HK-2 (cell line): ENCODE results near the gene STK25.
"Not testable (repeated sequence)": the region's sequence is repeated elsewhere in the genome, so short reads cannot be mapped to it uniquely, and the experiment has no call there.

Experiments
- DNase-seq: peaks from one replicate; pipeline ENCODE4 v3.0.0-alpha.2; 2018; ENCODE audit not compliant: unreplicated experiment

The STK25 gene

DNA sequence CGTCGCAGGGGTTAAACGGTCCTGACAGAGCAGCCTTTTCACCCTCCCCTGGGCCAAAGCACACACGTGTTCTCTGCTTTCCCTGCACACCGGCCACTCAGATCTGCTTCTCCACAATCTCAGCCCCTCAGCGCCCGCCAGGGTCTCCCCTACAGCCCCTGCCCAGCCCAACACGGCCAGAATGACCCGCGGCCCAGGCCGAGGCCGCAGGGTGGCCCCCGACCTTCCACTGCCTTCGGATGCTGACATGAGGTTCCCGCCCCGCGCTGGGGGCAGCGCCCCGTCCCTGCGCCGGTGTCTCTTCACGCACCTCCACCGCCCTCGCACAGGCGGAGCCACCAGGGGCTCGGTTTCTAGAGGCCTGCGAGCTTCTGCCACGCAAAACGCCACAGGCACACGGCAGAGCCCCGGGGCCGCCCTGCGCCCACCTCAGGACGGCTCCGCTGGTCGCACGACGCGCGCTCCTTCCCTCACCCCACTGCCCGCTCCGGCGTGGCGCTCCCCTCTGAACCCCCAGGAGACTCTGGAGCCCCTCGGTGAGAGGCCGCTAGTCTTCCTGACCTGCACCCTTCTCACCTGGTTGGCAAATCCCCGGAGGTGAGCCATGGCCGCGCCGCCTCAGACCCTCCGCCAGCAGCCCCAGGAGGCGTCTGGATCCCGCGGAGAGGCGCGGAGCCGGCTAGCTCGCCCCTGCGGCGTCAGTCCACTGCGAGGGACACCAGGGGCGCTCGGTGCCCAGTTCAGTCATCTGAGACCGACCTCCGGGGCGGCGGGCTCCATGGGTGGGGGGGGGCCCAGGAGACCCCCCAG lies 749 bp downstream of the STK25 start:
- peak; percentile 66 for DNase-seq

DNA sequence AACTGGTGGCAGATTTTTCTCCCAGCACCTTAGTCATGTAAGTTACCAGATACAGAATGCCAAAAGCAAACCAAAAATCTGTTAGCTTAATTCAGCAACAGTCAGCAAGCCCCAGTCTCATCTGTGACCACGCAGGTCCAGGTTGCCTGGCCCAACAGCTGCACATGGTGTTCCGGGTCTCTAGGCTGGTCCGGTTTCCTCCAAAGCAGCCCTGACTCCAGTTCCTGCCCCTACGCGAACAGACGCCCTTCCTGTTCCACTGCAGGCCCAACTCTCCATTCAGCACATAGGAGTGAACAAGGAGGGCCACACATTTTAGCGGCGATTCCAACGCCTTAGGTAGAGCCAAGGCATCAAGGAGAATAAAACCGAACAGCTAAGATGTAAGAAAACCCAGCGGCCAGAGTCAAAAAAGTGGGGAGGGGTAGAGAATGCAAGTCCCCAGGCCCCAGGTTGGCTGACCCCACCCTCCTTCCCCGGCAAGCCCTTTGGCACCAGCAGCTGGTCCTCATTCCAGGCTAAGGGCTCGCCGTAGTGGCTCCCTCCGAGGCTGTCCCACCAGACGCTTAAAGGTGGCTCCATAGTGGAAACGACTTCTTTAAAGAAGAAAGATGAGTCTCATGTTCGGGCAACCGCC lies 1.5 kb downstream of the STK25 start:
- DNase-seq, result no peak

DNA sequence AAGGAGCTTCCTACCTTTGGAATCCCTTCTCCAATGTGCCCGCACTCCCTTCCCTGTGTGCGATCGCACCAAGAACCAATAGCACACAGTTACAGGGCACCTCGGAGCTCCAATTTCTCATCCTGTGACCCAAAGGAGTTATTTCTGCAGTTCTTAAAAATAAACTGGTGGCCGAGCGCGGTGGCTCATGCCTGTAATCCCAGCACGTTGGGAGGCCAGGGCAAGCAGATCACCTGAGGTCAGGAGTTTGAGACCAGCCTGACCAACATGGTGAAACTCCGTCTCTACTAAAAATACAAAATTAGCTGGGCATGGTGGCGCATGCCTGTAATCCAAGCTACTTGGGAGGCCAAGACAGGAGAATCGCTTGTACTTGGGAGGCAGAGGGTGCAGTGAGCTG lies 2.1 kb downstream of the STK25 start:
- not testable (repeated sequence) for DNase-seq

DNA sequence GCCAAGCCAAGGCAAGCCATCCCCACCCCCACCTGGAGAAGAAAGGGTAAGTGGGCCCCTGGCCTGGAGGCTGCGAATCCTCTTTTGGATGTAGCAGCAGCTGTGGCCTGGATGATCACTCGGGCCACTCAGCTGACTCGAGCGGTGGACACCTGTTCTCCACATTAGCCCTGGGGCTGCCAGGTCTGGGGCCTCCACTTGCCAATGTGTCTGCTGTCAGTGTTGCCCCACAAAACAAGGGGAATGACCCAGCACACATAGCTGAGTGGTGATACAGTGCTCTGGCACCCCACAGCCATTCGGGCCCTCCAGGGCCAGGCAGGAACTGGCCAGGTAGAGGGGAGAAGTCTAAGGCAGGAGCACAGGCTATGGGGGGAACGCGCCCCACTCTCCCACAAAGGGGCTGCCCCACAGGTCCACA lies 2.6 kb downstream of the STK25 start:
- DNase-seq, result no peak

DNA sequence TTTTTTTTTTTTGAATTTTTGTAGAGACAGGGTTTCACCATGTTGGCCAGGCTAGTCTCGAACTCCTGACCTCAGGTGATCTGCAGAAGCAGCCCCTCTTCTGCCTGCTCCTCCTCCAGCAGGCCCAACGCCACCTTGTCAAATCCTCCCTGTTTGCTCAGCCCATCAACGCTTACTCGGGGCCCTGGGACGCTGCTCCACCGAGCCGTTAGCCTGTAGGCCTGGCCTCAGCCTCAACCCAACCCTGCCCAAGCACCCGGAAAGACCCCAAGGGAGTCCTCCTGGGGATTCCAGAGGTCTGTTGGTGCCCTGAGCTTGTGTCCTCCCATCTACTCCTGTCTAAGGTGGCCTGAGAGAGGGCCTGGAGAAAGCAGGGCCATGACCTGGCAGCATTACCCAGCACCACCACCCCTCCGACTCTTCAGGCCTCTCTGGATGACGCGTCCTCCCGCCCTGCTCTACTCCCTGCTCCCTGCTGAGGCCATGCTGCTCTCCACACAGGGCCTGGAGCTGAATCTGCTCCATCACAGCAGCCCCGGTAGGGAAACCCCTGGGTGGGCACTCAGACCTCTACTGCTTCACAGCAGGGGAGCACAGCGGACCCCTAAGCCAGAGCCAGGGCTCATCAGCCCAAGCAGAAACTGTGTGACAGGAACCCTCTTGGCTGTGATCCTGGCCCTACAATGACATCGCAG lies 3.2 kb downstream of the STK25 start:
- no peak for DNase-seq

DNA sequence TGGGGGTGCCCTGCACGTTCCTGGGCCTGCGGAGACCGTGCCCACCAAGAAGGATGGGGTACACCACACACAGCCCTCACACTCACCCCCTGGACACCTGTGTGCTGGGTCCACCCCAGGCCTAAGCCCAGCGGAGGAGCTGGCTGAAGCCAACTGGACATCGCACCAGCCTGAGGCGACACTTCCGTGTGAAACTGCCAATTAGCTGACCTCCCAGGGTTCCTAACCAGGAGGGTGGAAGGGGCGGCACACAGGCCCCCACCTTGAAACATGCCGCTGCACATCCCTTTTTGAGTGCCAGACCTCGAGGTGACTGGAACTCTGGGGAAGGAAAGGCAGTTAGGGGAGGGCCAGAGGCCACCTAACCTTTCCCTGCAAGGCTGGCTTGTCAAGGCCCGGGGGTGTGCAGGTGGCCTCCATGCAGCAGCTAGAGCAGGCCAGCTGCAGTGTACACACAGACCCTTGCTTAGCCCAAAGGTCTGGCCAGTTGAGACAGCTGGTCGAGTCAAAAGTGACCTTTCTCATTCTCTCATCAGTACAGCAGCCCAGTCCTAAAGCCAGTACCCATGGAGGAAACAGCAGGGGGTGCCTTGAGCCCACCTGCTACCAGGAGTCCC lies 4.5 kb downstream of the STK25 start:
- no peak for DNase-seq

DNA sequence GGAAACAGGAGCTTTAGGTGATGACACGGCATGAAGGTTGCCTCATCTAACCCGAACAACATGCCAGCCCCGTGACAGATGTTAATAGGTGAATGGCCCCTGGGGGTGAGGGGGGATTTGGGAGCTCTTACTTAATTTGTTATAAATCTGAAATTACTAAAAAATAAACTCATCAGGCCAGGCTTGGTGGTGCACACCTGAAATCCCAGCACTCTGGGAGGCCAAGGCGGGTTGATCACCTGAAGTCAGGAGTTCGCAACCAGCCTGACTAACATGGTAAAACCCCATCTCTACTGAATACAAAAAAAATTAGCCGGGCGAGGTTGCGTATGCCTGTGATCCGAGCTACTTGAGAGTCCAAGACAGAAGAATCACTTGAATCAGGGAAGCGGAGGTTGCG lies 6.1 kb downstream of the STK25 start:
- DNase-seq, result no peak

DNA sequence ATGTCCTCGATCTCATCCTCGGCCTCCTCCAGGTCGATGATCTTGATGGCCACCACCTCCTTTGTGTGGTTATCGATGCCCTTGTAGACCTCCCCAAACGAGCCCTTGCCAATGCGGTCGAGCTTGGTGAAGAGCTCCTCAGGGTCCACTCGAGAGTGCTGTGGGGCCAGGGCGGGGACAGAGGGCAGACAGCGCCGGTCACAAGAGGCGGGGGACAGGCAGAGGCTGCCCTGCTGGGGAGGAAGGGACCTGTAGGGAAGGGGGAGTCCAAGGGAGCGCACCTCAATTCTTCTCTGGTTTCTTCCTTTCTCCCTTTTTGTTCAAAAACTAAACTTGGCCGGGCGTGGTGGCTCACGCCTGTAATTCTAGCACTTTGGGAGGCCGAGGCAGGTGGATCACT lies 6.8 kb downstream of the STK25 start:
- DNase-seq, result no peak

DNA sequence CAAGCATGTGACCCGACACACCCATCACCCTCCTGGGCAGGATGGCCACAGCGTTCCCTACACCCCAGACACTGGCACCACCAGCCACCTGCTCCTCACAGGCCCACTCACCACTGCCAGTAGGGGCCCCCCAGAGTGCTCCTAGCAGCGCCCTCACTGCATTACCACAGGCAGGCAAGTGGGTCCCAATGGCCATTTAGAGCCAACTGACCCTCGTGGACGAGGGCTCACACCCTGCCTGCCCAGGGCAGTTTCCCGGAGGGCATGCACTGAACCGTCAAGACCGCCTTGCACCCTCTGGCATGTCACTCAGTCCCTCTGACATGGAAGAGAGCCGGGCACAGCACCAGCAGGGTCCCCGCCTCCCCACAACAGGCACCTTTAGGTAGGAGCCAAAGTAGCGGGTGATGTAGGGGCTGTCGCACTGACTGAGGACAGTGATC lies 7.3 kb downstream of the STK25 start:
- DNase-seq, result no peak

DNA sequence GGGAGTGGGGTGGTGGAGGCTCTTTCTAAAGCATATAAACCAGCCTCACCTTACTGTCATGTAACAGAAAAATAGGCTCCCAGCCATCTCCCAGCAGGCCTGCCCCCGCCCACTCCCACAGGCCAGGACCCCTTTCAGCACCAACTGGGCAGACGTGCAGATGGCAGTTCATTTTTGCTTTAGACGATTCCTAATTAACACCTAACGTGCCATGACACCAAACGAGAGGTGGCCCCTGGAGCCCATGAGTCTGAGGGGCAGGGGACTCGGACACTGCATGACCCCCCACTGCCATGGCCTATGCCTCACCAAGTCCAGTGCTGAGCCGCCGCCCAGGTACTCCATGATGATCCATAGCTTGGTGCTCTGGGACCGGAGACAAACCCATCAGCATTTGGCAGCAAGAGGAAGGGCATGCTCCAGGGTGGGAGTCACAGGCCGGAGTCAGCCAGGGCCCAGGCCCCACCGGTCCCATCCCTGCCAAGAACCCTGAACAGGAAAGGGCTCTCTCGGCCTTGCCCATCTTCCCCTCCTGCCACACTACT lies 7.9 kb downstream of the STK25 start:
- DNase-seq, result no peak

DNA sequence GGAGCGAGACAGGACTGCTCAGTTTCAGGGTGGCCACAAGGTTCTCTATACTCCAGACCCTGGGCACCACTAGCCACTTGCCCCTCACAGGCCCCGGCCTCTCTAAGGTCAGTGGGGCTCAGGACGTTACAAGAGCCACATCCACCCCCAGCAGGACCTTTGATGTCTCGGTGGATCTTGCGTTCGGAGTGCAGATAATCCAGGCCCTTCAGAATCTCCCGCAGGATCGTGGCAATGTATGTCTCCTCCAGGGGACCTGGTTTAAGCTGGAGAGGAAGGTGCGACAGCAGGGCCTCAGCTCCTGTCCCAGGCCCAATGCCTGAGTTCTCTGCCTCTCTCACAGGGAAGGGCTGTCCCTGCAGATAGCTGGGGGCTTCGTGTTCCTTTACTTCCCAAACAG lies 8.4 kb downstream of the STK25 start:
- DNase-seq, result no peak

DNA sequence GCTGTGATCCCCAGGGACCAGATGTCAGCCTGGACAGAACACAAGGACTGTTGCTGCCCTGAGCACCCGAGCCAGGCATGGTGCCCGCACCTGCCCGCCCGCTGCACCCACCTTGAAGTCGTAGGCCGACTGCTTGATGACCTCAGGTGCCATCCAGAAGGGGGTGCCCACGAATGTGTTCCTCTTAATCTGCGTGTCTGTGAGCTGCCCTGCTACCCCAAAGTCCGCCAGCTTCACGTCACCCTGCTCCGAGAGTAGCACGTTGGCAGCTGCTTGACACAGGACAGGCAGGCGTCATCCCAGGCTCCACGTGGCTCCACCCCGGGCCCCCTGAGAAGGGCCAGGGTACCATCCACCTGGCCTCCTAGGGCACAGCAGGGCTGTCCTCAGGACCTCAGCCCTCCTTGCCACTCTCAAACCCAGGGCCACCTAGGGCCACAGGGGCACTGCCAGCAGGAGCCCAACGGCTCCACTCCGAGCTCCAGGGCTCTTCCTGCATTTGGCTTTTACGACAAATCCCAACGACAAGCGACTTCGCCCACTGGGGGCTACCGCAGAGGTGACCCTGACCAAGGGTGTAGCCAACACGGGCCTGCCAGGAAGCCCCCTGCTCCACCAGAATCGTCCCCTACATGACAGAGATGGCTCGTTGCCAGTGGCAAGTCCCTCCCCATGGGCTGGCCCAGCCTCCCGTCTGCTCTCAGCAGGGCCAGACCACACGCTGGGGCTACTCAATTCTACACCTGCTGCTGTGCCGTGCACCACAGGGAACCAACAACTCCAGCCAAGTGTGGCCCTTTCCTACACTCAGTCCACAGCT lies 9.0 kb downstream of the STK25 start:
- no peak for DNase-seq

DNA sequence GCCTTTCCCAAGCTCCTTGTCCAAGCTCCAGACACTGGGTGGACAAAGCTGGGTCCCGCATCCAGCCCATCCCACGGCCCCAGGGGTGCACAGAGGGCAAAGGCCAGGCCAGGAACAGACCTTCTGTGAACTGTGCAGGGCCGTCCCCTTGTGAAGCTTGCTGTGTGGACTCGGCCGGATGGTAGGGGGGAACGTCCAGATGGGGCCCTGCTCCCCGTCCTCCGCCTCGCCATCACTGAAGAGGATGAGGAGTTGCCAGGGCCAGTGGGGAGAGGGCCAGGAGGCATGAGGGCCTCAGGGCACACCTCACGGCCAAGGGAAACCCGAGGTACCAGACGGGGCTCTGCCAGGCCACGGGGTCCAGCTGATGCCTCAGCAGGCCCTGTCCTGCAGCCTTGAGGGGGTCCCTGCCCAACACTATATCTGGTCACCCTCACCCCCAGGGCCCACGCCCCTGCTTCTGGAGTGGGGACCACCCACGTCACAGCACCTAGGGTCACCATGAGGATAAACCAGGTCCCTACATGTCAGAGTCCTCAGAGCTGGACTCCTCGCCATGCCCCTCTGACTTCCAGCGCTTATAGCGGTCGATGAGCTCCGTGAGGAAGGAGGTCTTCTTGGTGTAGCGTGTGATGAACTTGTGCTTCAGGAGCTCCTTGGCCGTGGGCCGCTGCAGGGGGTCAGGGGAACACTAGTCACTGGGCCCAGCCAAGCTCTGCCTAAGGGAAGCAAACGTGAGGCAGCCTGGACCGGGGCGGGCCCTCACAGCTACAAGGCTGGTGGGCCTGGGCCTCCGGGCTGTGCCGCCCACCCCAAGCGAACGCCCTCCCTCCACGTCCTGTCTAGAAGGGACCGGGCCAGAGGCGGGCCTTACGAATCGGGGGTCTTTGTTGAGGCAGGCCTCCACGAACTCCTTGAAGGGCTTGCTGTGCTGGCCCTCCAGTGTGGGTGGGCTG lies 10.0 kb downstream of the STK25 start:
- DNase-seq, result no peak

DNA sequence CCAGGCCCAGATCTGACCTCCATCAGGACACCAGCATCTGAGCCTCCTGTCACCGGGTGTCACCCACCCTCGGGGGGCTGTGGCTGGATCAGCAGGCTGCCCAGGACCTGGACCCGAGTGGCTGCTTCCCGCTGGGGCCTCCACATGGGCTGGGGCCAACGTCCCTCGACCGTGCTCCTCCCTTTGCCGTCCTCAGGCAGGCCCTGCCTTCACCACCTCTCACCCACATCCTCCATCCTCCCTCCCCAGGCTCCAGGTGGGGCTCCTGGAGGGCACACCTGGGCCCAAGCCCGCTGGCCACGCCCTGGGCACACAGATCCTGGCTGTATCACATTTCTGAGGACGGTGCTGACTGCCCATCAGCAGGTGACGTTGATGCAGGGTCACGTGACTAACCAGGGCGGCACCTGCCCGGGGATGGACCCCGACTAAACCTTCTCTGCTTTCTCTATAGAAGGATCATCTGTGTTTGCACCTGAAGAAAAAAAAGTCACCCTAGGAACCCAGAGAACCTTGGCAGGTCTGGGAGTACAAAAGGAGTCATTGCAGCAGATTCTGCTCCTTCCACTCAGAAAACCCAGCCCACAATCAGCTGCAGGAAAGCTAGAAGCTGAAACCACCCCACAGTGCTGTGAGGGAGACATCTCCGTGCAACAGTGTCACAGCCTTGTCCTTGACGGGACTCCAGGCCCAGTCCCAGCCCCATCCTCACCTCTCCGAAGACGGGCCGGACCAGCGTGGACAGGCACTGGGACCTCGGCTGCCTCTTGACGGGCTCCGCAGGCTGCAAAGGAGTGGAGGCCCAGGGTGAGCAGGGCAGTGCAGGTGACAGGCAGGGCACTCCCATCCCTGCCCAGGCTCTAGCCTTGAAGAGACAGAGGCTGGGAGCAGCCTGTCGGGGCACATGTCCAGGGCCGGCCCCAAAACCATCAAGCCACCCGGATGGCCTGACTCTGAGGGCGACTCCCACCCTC lies 11.2 kb downstream of the STK25 start:
- no peak for DNase-seq

DNA sequence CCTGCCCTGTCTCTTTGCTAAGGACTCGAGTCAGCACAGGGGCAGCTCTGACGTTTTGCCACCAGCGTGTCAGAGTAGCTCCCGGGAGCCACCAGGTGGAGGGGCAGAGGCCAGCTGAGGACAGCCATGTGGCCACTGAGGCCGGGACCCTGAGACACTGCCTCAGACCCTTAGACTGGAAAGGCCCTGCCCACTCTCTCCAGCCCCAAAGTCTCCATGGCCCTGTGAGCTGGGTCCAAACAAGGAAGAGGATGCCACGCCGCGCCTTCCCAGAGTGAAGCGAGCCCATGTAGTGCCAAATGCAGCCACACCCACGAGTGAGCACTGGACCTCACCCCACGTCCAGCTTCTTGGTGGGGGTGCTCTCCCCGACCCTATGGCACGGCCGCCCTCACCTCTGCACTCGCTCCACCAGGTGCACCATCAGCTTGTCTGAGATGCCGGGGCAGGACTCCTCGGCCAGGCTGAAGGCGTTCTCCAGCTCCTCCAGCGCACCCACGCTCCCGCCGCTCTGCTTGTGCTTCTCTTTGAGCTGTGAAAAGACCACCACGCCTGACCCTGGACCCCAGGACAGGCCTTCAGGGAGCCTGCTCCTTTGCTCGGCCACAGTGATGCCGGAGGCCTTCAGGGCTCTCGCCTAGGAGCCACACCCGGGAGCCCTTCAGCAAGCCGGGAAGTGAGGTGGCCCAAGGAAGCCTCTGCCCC lies 12.2 kb downstream of the STK25 start:
- DNase-seq, result no peak

DNA sequence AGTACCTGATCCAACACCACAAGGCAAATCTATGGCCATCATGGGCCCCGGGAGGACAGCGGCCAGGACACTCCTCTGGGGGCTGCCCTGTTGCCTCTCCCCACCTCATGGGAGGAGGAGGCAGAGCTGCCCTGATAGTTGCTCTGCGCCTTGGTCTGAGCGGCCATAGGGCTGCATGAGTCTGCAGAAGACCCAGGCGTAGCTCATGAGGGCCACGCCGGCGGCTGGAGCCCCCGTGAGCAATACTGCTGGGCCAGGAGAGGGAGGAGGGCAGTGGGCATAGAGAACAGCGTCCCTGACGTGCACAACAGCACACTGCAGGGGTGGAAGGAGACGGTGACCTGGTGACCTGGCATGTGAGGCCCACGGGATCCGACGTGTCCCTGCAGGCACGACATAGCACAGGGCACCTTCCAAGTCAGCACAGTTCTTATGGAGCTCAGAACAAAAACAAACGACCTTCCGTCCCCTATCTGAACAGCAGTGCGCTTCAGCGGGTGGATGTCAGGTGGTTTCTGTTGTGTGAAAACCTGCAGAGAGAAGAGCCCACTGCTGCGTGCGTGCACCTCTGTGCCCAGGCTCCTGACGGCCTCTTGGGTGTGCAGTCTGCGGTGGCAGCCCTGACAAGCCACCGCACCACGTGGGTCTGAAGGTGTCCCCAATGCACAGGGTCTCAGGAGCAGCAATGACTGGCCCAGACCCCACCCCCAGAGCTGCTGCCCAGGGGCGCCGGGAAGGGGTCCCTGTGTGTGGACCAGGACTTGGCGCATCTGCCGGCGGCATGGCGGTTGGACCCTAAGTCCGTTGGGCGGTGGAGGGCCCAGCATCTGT lies 13.0 kb downstream of the STK25 start:
- DNase-seq, result no peak

DNA sequence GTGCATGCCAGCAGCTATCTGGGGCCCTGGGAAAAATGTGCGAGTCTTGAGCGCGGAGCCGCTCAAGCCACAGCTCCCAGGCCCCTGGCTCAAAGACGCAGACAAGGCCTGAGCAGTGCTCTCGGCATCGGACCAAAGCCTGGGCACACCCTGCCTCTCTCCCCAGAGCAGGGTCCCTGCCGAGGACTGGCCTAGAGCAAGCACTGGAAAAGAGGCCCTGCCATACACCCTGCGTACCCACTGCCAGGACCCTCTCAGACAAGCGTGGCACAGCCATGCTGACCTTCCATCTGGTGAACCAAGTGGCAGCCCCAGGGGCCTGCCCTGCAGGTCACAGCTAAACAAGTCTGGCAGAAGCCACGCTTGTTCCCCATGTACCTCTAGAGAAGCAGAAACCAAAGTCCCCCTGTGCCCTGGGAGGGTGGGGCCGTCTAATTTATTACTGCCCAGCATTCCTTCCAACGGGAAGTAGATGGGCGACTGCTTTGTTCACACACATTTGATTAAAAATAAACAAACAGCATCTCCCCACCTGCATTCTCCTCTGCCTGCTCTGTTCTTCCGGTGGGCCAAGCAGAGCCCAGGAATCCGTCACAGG lies 14.0 kb downstream of the STK25 start:
- DNase-seq, result no peak
